Left ventricle myocardium inferior (tissue), 1 donor: Measurements from ENCODE around the gene LITAF. TPM values are rescaled to one million over a fixed set of nuclear protein-coding genes. Genes with fewer than 3 reads are reported as not detected.
A peak's percentile ranks its signal among the peaks of the same experiment; 100 is the strongest.

Experiments used
- DNase-seq: peaks from one replicate; pipeline ENCODE4 v3.0.0-alpha.2; 2020
- H3K27ac ChIP-seq: fragments of 200-600 bp; replicated peaks from 2 replicates; pipeline ENCODE4 v1.8.0; 2021
- H3K27me3 ChIP-seq: fragments of 200-600 bp; 2 replicates; pipeline ENCODE4 v1.8.0; 2021; ENCODE audit warnings: low read depth
- H3K36me3 ChIP-seq: fragments of 200-600 bp; 2 replicates; pipeline ENCODE4 v1.8.0; 2021
- H3K4me1 ChIP-seq: fragments of 200-600 bp; 2 replicates; pipeline ENCODE4 v1.8.0; 2021
- H3K4me3 ChIP-seq: fragments of 200-600 bp; 2 replicates; pipeline ENCODE4 v1.8.0; 2021; ENCODE audit warnings: mild to moderate bottlenecking, moderate library complexity
- H3K9me3 ChIP-seq: fragments of 200-600 bp; replicated peaks from 2 replicates; pipeline ENCODE4 v1.8.0; 2021
- CTCF ChIP-seq: fragments of 200-600 bp; IDR thresholded peaks from 2 replicates; pipeline ENCODE4 v1.8.0; 2021; ENCODE audit warnings: antibody characterized with exemption, mild to moderate bottlenecking, borderline replicate concordance
- intact Hi-C: fragments of 100-400 bp; cut with micrococcal nuclease; formaldehyde crosslinking; loops from one replicate; pipeline ENCODE4 v1.11.0; 2022
- total RNA-seq: library from RNA; stranded (reverse); fragmentation: NEBNext Ultra II Directional; extraction: Animal tissue kit (Norgen Biotek cat#: 25700); gene quantifications from one replicate; pipeline ENCODE4 v1.2.1, GENCODE V29; 2021
- donor health status: DM: no; HTN: yes; CAD: no; lungs with severe emphysema.

The LITAF gene
- total RNA-seq, 1 donor from 2014 or later: 55.6 TPM

GRCh38 chr16:11572301-11572995 is 14.3 kb downstream of the LITAF start:
- Histone ChIP-seq H3K9me3 (no peaks in the 10 kb centered on the region), H3K4me1 (peaks cover 34% of the 10 kb centered on the region), H3K4me3 (no peak overlapping the region), H3K27ac (no peak overlapping the region), H3K27me3 (no peaks in the 10 kb centered on the region), H3K36me3 (peaks cover under 1% of the 10 kb centered on the region)
- no peak for TF ChIP-seq CTCF
- intact Hi-C loops: no loop called here
- peak; percentile 13 for DNase-seq

- H3K4me1 ChIP-seq: peaks cover 25% of the 10 kb centered on the region
- no peak for DNase-seq
- H3K4me3 ChIP-seq: no peak overlapping the region
- intact Hi-C loops: no loop called here
- no peak overlapping the region for H3K27ac ChIP-seq
- TF ChIP-seq CTCF: no peak
- no peaks in the 10 kb centered on the region for H3K27me3 ChIP-seq
- H3K36me3 ChIP-seq: no peaks in the 10 kb centered on the region
- no peaks in the 10 kb centered on the region for H3K9me3 ChIP-seq
Measured at GRCh38 chr16:11571549-11571948, 15.2 kb downstream of the LITAF start.

GRCh38 chr16:11570806-11571205 is 15.9 kb downstream of the LITAF start:
- H3K4me1 ChIP-seq: peaks cover 22% of the 10 kb centered on the region
- intact Hi-C loops: no loop called here
- TF ChIP-seq CTCF: no peak
- no peaks in the 10 kb centered on the region for H3K9me3 ChIP-seq
- no peaks in the 10 kb centered on the region for H3K36me3 ChIP-seq
- H3K27ac ChIP-seq: no peak overlapping the region
- peak; percentile 5 for DNase-seq
- no peak overlapping the region for H3K4me3 ChIP-seq
- H3K27me3 ChIP-seq: no peaks in the 10 kb centered on the region

- no peak for TF ChIP-seq CTCF
- Histone ChIP-seq H3K9me3 (no peaks in the 10 kb centered on the region), H3K36me3 (no peaks in the 10 kb centered on the region), H3K27ac (no peak overlapping the region), H3K4me1 (peaks cover 17% of the 10 kb centered on the region), H3K27me3 (no peaks in the 10 kb centered on the region), H3K4me3 (no peak overlapping the region)
- intact Hi-C loops: no loop called here
- no peak for DNase-seq
Measured at GRCh38 chr16:11570258-11570657, 16.5 kb downstream of the LITAF start.

GRCh38 chr16:11566398-11566797 is 20.3 kb downstream of the LITAF start:
- H3K4me3 ChIP-seq: no peak overlapping the region
- intact Hi-C loops: no loop called here
- DNase-seq: no peak
- H3K9me3 ChIP-seq: no peaks in the 10 kb centered on the region
- H3K27me3 ChIP-seq: no peaks in the 10 kb centered on the region
- H3K36me3 ChIP-seq: no peaks in the 10 kb centered on the region
- TF ChIP-seq CTCF: no peak
- peaks cover 24% of the 10 kb centered on the region for H3K4me1 ChIP-seq
- H3K27ac ChIP-seq: no peak overlapping the region

- Histone ChIP-seq H3K36me3 (no peaks in the 10 kb centered on the region), H3K27ac (no peak overlapping the region), H3K4me1 (peaks cover 29% of the 10 kb centered on the region), H3K4me3 (no peak overlapping the region), H3K9me3 (no peaks in the 10 kb centered on the region), H3K27me3 (no peaks in the 10 kb centered on the region)
- no peak for DNase-seq
- no peak for TF ChIP-seq CTCF
- intact Hi-C loops: no loop called here
Measured at GRCh38 chr16:11565665-11566064, 21.1 kb downstream of the LITAF start.
